ENCODE data around the gene NCKAP5. TPM values are rescaled to one million over a fixed set of nuclear protein-coding genes. Genes with fewer than 3 reads are reported as not detected.

The NCKAP5 gene
- total RNA-seq, 1 donor from 2014 or later: 8.9 TPM

GRCh38 chr2:133324150-133324561, 244.1 kb downstream of the NCKAP5 start:
- ATAC-seq: no peak

GRCh38 chr2:133322909-133323308, 245.4 kb downstream of the NCKAP5 start:
- ATAC-seq: no peak

DNA sequence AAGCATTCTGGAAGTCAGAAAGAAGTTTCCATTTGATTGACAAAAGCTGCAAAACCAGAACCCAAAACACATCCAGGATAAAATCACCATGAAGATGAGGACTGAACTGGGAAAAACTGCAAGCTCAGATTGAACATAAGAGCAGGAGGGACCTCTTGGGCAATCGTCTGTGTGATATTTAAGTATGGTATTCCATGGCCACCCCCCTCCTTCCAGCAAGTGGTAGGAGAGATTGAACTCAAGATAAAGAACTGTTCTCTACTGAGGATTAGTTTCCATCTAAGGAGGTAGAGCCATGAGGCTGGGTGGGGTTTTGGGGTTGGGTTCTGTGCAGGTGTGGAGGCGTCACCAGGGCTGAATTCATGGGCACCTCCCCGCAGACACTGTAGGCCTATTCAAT, 251.1 kb downstream of the NCKAP5 start:
- peak; percentile 47 for ATAC-seq

DNA sequence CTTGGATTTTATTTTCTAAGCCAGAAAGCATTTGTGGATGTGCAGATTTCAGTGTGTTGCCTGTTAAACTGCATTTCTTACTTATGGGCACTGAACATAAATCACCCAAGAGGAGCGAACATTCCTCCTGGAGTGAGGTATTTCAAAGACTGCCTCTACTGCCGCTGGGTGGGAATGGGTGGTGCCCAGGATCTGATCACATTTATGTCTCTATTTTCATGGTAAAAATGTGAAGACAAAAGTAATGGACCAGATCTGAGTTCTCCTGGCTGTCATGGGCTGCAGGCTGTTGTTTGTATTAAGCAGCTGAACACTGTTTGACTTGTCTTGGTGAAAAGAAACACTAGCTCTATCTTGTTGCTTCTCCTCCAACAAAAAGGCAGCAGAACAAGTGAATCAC, 251.7 kb downstream of the NCKAP5 start:
- no peak for ATAC-seq

GRCh38 chr2:133315280-133315679, 253.0 kb downstream of the NCKAP5 start:
- no peak for ATAC-seq

DNA sequence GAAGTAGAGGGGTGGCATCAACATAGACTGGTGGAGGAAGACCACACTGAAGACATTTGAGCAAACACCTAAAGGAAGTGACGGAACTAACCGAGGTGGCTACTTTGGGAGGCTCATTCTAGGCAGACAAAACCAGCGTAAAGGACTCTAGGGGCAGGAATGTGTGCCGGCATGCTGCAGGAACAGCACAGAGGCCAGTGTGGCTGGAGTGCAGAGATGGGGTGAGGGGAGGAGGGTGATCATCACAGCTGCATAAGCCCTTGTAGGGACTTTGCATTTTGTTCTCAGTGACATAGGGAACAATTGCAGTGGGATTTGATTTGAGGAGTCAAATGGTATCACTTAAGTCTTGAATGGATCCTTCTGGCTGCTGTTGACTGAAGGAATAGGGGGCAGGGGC, 253.5 kb downstream of the NCKAP5 start:
- no peak for ATAC-seq

DNA sequence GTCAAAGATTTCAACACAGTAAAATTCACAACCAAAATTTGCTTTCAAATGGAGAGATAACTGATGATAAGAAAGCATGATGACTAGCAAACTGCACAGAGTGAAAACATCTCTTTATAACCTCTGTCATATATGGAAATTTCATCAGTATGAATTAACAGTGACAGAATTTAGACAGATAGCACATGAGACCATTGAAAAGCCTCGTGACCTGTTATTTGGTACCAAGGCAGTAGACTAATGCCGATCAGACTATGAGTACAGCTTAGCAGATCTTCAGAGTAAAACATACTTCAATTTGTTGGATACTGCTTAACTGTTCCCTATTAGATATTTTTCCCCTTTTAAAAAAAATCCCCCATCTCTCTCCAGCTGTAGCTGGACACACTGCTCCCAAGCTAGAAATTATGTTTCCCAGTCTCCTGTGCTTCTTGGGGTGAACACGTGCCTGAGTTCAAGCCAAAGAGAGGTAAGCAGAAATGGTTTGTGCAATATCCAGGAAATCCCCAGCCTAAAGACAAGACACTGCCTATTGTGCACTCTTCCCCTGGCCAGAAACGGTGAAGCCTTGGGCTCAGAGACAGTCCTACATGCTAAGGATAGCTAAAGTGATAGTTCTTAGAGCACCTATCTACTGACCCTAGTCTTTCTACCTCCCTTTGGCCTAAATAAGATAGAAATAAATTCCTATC, 256.1 kb downstream of the NCKAP5 start:
- ATAC-seq: no peak

- ATAC-seq: no peak
Measured at GRCh38 chr2:133306236-133306635, 262.0 kb downstream of the NCKAP5 start.

DNA sequence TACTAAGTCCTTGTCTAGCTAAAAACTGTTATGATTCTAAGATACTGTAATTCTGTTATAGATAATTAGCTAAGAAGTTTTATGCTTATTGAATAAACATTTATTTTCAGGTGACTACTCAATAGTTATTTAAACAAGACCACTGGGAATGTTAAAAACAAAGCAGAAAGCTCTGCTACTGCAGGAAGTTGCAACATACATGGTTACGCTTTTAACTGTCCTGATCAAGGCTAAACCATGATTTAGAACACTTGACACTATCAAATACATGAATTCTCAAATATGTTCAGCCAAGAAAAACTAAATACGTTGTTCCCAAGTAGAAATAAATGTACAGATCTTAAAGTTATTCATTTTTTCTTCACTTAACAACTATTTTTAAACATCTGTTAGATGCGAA, 263.9 kb downstream of the NCKAP5 start:
- no peak for ATAC-seq

DNA sequence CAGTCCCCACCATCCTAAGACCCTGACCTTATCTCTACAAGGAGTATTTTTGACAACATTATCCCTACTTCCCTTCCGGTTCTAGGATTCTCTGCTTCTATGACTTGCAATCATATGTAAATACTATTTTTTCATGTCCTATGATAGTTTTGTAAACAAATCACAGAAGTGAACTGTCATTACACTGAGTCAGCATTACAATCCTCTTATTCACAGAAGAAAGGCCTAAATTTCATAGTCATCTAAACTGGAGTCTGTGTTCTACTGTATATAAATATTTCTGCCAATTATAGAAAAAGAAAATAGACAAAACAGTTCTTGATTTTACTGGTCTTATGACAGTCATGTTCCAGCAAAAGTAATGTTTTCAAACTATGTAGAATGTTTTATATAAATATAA, 265.1 kb downstream of the NCKAP5 start:
- ATAC-seq: no peak

- ATAC-seq: no peak
Measured at GRCh38 chr2:133296401-133296800, 271.9 kb downstream of the NCKAP5 start.

- no peak for ATAC-seq
Measured at GRCh38 chr2:133293544-133294353, 274.5 kb downstream of the NCKAP5 start.

GRCh38 chr2:133292259-133292658, 276.0 kb downstream of the NCKAP5 start:
- no peak for ATAC-seq

- ATAC-seq: no peak
Measured at GRCh38 chr2:133287709-133288108, 280.6 kb downstream of the NCKAP5 start.

GRCh38 chr2:133286326-133286922, 281.8 kb downstream of the NCKAP5 start:
- ATAC-seq: no peak

DNA sequence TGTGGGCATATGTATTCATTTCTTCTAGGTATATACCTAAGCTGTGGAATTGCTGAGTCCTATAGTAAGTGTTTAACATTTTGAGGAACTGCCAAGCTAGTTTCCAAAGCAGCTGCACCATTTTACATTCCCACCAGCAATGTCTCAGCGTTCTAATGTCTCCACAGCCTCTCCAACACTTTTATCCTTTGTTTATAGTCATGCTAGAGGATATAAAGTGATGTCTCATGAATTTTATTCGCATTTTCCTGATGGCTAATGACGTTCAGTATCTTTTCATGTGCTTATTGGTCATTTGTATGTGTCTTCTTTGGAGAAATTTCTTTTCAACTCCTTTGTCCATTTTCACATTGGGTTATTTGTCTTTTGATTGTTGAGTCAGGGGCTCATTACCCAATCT, 295.2 kb downstream of the NCKAP5 start:
- ATAC-seq: no peak

DNA sequence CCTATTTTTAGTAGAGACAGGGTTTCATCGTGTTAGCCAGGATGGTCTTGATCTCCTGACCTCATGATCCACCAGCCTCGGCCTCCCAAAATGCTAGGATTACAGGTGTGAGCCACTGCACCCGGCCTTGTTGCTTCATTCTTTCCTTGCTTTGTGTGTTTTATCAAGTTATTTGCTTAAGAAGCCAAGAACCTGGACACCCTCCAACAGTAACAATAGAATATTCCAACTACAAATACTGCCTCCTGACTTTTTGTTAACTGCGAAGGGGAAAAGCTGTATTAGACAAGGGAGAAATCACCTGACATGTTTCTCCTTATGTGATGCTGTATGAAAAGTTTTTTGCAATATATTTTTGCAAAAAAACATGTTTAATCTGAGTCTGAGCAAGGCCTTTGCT, 297.2 kb downstream of the NCKAP5 start:
- ATAC-seq: no peak

GRCh38 chr2:133270550-133270949, 297.7 kb downstream of the NCKAP5 start:
- ATAC-seq: no peak

- ATAC-seq: no peak
Measured at GRCh38 chr2:133266926-133267590, 301.2 kb downstream of the NCKAP5 start.

DNA sequence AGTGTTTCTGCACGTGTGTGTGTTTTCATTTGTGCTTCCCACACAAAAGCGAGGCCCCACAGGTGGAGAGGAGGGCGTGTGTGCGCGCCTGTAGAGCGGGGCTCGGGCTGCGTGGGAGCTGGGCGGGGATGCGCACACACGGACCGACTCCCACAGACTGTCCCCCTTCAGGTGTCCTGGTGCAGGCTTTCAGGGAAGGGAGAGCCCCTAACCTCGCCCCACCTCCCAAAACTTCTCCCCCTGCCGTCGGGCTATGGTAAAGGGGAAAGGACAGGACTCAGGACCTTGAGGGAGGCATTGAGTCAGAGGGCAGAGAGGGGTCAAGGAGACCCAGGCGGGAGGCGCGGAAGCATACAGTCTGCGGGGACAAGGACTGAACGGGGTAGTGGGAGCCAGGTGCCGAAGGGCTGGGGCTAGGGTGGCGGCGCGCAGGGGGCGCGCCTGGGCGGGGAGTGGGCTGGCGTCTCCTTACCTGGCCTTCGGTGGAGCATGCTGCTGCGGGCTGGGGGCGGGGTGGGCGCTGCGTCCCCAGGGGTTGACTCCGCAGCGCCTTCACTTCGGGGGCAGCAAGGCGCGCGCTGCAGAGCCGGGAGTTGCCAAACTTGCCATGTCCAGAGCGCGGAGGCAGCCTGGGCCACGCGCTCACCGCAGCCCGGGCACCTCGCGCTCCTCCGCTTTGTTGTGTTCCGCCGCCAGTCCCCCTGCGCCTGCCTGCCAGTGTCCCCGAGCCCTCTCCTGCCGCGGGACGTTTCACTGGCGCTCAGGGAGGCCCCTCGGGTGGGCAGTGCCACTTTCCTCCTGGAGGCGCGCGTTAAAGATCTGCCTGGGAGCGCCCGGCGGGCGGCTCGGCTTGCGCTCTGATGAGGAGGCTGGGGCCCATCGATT, 302.0 kb downstream of the NCKAP5 start:
- ATAC-seq: peak; percentile 48

GRCh38 chr2:133265432-133265949, 302.8 kb downstream of the NCKAP5 start:
- ATAC-seq: peak; percentile 23

GRCh38 chr2:133264989-133265401, 303.3 kb downstream of the NCKAP5 start:
- no peak for ATAC-seq

All from esophagus mucosa (tissue), 1 donor.